ENCODE data around the gene DISC1.

The DISC1 gene

GRCh38 chr1:231757101-231757404 lies 130.5 kb downstream of the DISC1 start:
- Histone ChIP-seq H2AK5ac (ENCODE audit: low read depth, low read length) (no peak overlapping the region), H3K27ac (replicated peaks; ENCODE audit: low read length) (no peak overlapping the region), H3K4ac (ENCODE audit: low read length) (no peak overlapping the region), H2BK120ac (ENCODE audit: low read depth, low read length) (no peak overlapping the region), H3K23ac (ENCODE audit: low read depth, low read length, poor library complexity) (no peak overlapping the region), H3K27me3 (ENCODE audit: control insufficient read depth in 3 of 3, insufficient read depth in 3 of 3, low read depth in 1 of 3, low read length in 3 of 3) (no peaks in the 10 kb centered on the region), H2AFZ (ENCODE audit: low read length) (no peak overlapping the region), H3K4me1 (ENCODE audit: control insufficient read depth in 2 of 2, insufficient read depth in 1 of 2, low read depth in 1 of 2, low read length in 2 of 2) (peaks cover 0 to 1% of the 10 kb centered on the region in 2 donors), H3K9ac (ENCODE audit: low read depth, low read length, poor library complexity) (no peak overlapping the region), H2BK5ac (ENCODE audit: low read length) (no peak overlapping the region), H3K36me3 (replicated peaks in 1 of 2; ENCODE audit: control insufficient read depth in 2 of 2, insufficient read depth in 2 of 2, low read length in 2 of 2) (no peaks in the 10 kb centered on the region), H3K4me2 (ENCODE audit: insufficient read depth, low read length, poor library complexity, severe bottlenecking) (no peak overlapping the region), H3K9me3 (replicated peaks in 1 of 2; ENCODE audit: control insufficient read depth in 2 of 2, insufficient read depth in 1 of 2, low read depth in 1 of 2, low read length in 2 of 2) (peaks cover 3 to 17% of the 10 kb centered on the region in 2 donors), H3K14ac (ENCODE audit: low read length) (no peak overlapping the region), H2BK15ac (ENCODE audit: low read length) (no peak overlapping the region), H3K79me1 (ENCODE audit: low read depth, low read length) (no peaks in the 10 kb centered on the region), H4K8ac (ENCODE audit: low read depth, low read length) (no peak overlapping the region), H3K18ac (ENCODE audit: low read length) (no peak overlapping the region), H4K91ac (ENCODE audit: low read depth, low read length, poor library complexity) (no peak overlapping the region), H3K4me3 (ENCODE audit: low read length in 2 of 2) (no peak overlapping the region), H2BK12ac (ENCODE audit: low read length) (no peak overlapping the region)
- no peak for DNase-seq (ENCODE audit: low spot score)
- WGBS, 2 donors (ENCODE audit: extremely low coverage in 2 of 2, insufficient read length in 2 of 2, insufficient replicate concordance in 1 of 2) = no CpG with 5 or more reads among the region's 2 CpGs

GRCh38 chr1:231757759-231758158 lies 131.2 kb downstream of the DISC1 start:
- Histone ChIP-seq H2BK12ac (ENCODE audit: low read length) (no peak overlapping the region), H3K27ac (replicated peaks; ENCODE audit: low read length) (no peak overlapping the region), H3K36me3 (replicated peaks in 1 of 2; ENCODE audit: control insufficient read depth in 2 of 2, insufficient read depth in 2 of 2, low read length in 2 of 2) (no peaks in the 10 kb centered on the region), H3K23ac (ENCODE audit: low read depth, low read length, poor library complexity) (no peak overlapping the region), H3K4ac (ENCODE audit: low read length) (no peak overlapping the region), H2AK5ac (ENCODE audit: low read depth, low read length) (no peak overlapping the region), H2AFZ (ENCODE audit: low read length) (no peak overlapping the region), H3K4me3 (ENCODE audit: low read length in 2 of 2) (peak overlapping the region in 1 of 2 donors; percentile 36), H2BK5ac (ENCODE audit: low read length) (no peak overlapping the region), H3K18ac (ENCODE audit: low read length) (no peak overlapping the region), H3K4me2 (ENCODE audit: insufficient read depth, low read length, poor library complexity, severe bottlenecking) (no peak overlapping the region), H3K79me1 (ENCODE audit: low read depth, low read length) (no peaks in the 10 kb centered on the region), H4K8ac (ENCODE audit: low read depth, low read length) (no peak overlapping the region), H3K9ac (ENCODE audit: low read depth, low read length, poor library complexity) (no peak overlapping the region), H2BK120ac (ENCODE audit: low read depth, low read length) (no peak overlapping the region), H4K91ac (ENCODE audit: low read depth, low read length, poor library complexity) (no peak overlapping the region), H3K27me3 (ENCODE audit: control insufficient read depth in 3 of 3, insufficient read depth in 3 of 3, low read depth in 1 of 3, low read length in 3 of 3) (no peaks in the 10 kb centered on the region), H2BK15ac (ENCODE audit: low read length) (no peak overlapping the region), H3K4me1 (ENCODE audit: control insufficient read depth in 2 of 2, insufficient read depth in 1 of 2, low read depth in 1 of 2, low read length in 2 of 2) (peaks cover 0 to 1% of the 10 kb centered on the region in 2 donors), H3K9me3 (replicated peaks in 1 of 2; ENCODE audit: control insufficient read depth in 2 of 2, insufficient read depth in 1 of 2, low read depth in 1 of 2, low read length in 2 of 2) (peaks cover 2 to 11% of the 10 kb centered on the region in 2 donors), H3K14ac (ENCODE audit: low read length) (no peak overlapping the region)
- no peak for DNase-seq (ENCODE audit: low spot score)
- no CpG with 5 or more reads among the region's 8 CpGs for WGBS, 2 donors (ENCODE audit: extremely low coverage in 2 of 2, insufficient read length in 2 of 2, insufficient replicate concordance in 1 of 2)

GRCh38 chr1:231761252-231761651 lies 134.7 kb downstream of the DISC1 start:
- Histone ChIP-seq H3K4me2 (ENCODE audit: insufficient read depth, low read length, poor library complexity, severe bottlenecking) (no peak overlapping the region), H3K36me3 (replicated peaks in 1 of 2; ENCODE audit: control insufficient read depth in 2 of 2, insufficient read depth in 2 of 2, low read length in 2 of 2) (no peaks in the 10 kb centered on the region), H3K4ac (ENCODE audit: low read length) (no peak overlapping the region), H2BK12ac (ENCODE audit: low read length) (no peak overlapping the region), H2BK120ac (ENCODE audit: low read depth, low read length) (no peak overlapping the region), H2BK5ac (ENCODE audit: low read length) (no peak overlapping the region), H3K27ac (replicated peaks; ENCODE audit: low read length) (no peak overlapping the region), H3K14ac (ENCODE audit: low read length) (no peak overlapping the region), H2AFZ (ENCODE audit: low read length) (no peak overlapping the region), H2BK15ac (ENCODE audit: low read length) (no peak overlapping the region), H3K9ac (ENCODE audit: low read depth, low read length, poor library complexity) (no peak overlapping the region), H3K9me3 (replicated peaks in 1 of 2; ENCODE audit: control insufficient read depth in 2 of 2, insufficient read depth in 1 of 2, low read depth in 1 of 2, low read length in 2 of 2) (no peaks in the 10 kb centered on the region), H4K8ac (ENCODE audit: low read depth, low read length) (no peak overlapping the region), H2AK5ac (ENCODE audit: low read depth, low read length) (no peak overlapping the region), H3K23ac (ENCODE audit: low read depth, low read length, poor library complexity) (no peak overlapping the region), H3K79me1 (ENCODE audit: low read depth, low read length) (no peaks in the 10 kb centered on the region), H3K18ac (ENCODE audit: low read length) (no peak overlapping the region), H3K27me3 (ENCODE audit: control insufficient read depth in 3 of 3, insufficient read depth in 3 of 3, low read depth in 1 of 3, low read length in 3 of 3) (no peaks in the 10 kb centered on the region), H3K4me1 (ENCODE audit: control insufficient read depth in 2 of 2, insufficient read depth in 1 of 2, low read depth in 1 of 2, low read length in 2 of 2) (peaks cover 0 to 1% of the 10 kb centered on the region in 2 donors), H4K91ac (ENCODE audit: low read depth, low read length, poor library complexity) (no peak overlapping the region), H3K4me3 (ENCODE audit: low read length in 2 of 2) (no peak overlapping the region)
- WGBS, 2 donors (ENCODE audit: extremely low coverage in 2 of 2, insufficient read length in 2 of 2, insufficient replicate concordance in 1 of 2) = no CpG with 5 or more reads among the region's 3 CpGs
- DNase-seq (ENCODE audit: low spot score) = no peak

- Histone ChIP-seq H3K27me3 (ENCODE audit: control insufficient read depth in 3 of 3, insufficient read depth in 3 of 3, low read depth in 1 of 3, low read length in 3 of 3) (no peaks in the 10 kb centered on the region), H3K18ac (ENCODE audit: low read length) (no peak overlapping the region), H3K9me3 (replicated peaks in 1 of 2; ENCODE audit: control insufficient read depth in 2 of 2, insufficient read depth in 1 of 2, low read depth in 1 of 2, low read length in 2 of 2) (no peaks in the 10 kb centered on the region), H3K27ac (replicated peaks; ENCODE audit: low read length) (no peak overlapping the region), H3K79me1 (ENCODE audit: low read depth, low read length) (no peaks in the 10 kb centered on the region), H3K9ac (ENCODE audit: low read depth, low read length, poor library complexity) (no peak overlapping the region), H4K91ac (ENCODE audit: low read depth, low read length, poor library complexity) (no peak overlapping the region), H2AFZ (ENCODE audit: low read length) (no peak overlapping the region), H3K23ac (ENCODE audit: low read depth, low read length, poor library complexity) (no peak overlapping the region), H3K36me3 (replicated peaks in 1 of 2; ENCODE audit: control insufficient read depth in 2 of 2, insufficient read depth in 2 of 2, low read length in 2 of 2) (no peaks in the 10 kb centered on the region), H4K8ac (ENCODE audit: low read depth, low read length) (no peak overlapping the region), H3K14ac (ENCODE audit: low read length) (no peak overlapping the region), H2BK15ac (ENCODE audit: low read length) (no peak overlapping the region), H3K4ac (ENCODE audit: low read length) (no peak overlapping the region), H2BK120ac (ENCODE audit: low read depth, low read length) (no peak overlapping the region), H3K4me3 (ENCODE audit: low read length in 2 of 2) (no peak overlapping the region), H2BK5ac (ENCODE audit: low read length) (no peak overlapping the region), H2BK12ac (ENCODE audit: low read length) (no peak overlapping the region), H3K4me2 (ENCODE audit: insufficient read depth, low read length, poor library complexity, severe bottlenecking) (no peak overlapping the region), H3K4me1 (ENCODE audit: control insufficient read depth in 2 of 2, insufficient read depth in 1 of 2, low read depth in 1 of 2, low read length in 2 of 2) (peaks cover 0 to 1% of the 10 kb centered on the region in 2 donors), H2AK5ac (ENCODE audit: low read depth, low read length) (no peak overlapping the region)
- DNase-seq (ENCODE audit: low spot score) = no peak
- no CpG with 5 or more reads among the region's 6 CpGs for WGBS, 2 donors (ENCODE audit: extremely low coverage in 2 of 2, insufficient read length in 2 of 2, insufficient replicate concordance in 1 of 2)
Observed at GRCh38 chr1:231761747-231762541, 135.4 kb downstream of the DISC1 start.

Measured in neuronal stem cell (in vitro differentiated cells).